Effector CD4-positive, alpha-beta T cell (primary cell): Measurements from ENCODE around the gene DOK1.

Experiments
- DNase-seq: peaks from one replicate; pipeline ENCODE4 v3.0.0-alpha.2; 2020

Gene DOK1

GRCh38 chr2:74525717-74526648 is 28.5 kb upstream of the DOK1 start, which contains the start of gene DQX1:
DQX1 (minus strand) TSS chr2:74526231; CDS start chr2:74525729, 502 bp downstream.
- no peak for DNase-seq

DNA sequence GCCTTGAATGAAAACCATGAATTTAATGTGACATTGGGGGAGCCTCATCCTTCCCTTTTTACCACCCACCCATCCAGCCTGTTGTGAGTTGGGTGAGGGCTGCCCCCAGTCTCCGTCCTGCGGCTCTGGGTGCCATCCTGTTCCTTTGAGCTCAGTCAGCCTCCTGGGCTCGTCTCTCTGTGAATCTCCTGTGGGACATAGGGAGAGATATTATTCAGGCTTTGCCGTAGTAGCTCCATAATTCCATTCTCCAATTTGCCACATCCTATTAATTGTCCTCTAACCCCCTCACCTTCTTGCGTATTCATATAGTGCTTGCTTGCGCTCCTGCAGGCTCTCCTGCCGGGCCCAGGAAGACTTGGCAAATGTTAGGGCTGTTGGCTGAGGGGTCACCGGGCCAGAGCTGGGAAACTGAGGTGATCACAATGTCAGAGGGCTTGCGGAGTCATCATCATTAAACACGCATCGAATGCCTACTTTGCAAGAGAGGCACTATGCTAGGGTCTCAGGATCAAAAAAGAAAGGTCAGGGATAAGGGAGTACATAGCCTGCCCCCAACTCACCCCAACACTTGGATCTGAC is 27.8 kb upstream of the DOK1 start:
- no peak for DNase-seq

- DNase-seq, result no peak
Measured at GRCh38 chr2:74527741-74528140, 26.8 kb upstream of the DOK1 start.

DNA sequence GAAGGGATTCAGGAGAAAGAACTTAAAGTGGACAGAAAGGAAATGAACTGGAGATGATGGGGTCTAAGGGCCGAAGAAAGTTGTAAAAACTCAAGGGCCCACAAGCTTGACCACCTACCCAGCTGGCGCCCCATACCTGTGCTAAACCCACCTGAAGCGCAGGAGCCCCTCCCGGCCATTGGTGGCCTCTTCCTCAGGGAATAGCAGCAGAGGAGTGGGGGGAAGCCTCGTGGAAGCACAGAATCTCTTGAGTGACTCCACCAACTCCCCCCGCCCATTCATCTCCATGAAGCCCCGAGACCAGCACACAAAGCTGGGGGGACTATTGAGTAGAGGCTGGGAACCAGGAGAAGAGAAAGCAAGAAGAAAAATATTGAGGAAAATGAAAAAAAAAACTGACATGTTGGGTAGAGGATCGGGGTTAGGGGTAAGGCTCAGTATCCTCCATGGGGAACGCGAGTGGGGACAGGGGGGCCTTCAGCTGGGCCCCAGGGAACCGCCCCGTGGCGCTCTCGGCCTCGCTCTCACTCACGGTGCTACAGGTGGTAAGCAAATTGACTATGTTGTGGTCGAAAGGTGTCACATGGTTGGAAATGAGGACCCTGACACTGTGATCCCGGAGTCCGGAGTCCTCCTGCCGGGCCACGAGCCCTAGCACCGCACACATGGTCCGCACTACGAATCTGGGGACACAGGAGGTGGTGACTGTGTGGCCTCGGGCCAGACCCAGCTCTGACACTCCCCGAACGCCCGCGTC is 25.7 kb upstream of the DOK1 start:
- no peak for DNase-seq

- peak; percentile 77 for DNase-seq
Measured at GRCh38 chr2:74529357-74530238, 24.9 kb upstream of the DOK1 start, which contains the start of the genes AUP1 and HTRA2. AUP1 (minus strand) TSS chr2:74529706; CDS start chr2:74529629, 77 bp downstream. HTRA2 (plus strand) TSS chr2:74529933; CDS start chr2:74530007, 74 bp downstream.

DNA sequence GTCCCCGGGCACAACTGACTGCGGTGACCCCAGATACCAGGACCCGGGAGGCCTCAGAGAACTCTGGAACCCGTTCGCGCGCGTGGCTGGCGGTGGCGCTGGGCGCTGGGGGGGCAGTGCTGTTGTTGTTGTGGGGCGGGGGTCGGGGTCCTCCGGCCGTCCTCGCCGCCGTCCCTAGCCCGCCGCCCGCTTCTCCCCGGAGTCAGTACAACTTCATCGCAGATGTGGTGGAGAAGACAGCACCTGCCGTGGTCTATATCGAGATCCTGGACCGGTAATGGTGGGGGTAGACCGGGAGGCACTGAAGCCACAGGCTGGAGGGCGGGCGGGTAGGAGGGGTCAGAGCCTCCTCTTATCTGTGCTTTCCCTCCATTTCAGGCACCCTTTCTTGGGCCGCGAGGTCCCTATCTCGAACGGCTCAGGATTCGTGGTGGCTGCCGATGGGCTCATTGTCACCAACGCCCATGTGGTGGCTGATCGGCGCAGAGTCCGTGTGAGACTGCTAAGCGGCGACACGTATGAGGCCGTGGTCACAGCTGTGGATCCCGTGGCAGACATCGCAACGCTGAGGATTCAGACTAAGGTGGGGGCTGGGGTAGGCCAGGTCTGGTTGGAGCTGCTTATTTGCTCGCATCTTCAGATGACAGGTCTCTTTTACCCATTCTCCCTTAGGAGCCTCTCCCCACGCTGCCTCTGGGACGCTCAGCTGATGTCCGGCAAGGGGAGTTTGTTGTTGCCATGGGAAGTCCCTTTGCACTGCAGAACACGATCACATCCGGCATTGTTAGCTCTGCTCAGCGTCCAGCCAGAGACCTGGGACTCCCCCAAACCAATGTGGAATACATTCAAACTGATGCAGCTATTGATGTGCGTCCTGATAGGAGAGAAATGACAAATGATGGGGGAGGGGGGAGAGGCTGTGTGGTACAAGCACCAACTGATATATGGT is 24.0 kb upstream of the DOK1 start:
- peak; percentile 27 for DNase-seq

GRCh38 chr2:74531666-74532065 is 22.9 kb upstream of the DOK1 start:
- no peak for DNase-seq

GRCh38 chr2:74532222-74532621 is 22.3 kb upstream of the DOK1 start:
- DNase-seq, result no peak

DNA sequence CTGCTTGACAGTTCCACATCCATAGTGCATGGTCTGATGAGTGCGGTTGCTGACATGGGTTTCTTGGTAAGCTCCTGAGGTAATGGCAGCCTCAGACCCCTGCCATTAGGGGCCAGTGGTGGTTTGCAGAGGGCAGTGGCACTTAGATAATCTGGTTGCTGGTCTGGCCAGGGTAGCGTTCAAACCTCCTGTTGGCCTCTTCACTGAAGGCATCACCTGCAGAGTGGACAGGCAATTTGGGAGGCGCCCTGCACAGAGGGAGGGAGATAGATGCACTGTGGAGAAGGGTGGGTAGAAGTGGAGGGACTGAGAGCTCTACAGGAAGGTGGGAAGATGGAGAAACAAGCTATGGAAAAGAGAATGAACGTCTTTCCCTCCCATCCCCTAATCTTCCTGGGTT is 21.1 kb upstream of the DOK1 start:
- DNase-seq, result no peak

DNA sequence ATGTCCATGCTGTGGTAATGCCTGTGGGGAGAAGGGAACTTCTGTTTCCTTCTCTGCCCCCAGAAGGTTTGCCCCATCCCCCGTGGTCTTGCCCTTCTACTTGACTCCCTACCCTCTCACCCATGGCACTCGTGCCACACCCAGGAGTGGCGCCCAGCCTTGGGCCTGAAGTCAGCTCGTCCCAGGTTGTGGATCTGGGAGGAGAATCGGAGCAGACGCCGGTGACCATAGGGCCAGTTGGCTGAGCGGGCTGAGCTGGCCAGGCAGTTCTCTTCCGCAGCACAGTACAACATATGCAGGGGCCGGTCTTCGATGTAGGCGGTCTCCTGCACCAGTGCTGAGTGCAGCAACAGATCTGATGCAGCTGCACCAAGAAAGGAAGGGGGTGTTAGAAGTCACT is 20.1 kb upstream of the DOK1 start:
- no peak for DNase-seq

DNA sequence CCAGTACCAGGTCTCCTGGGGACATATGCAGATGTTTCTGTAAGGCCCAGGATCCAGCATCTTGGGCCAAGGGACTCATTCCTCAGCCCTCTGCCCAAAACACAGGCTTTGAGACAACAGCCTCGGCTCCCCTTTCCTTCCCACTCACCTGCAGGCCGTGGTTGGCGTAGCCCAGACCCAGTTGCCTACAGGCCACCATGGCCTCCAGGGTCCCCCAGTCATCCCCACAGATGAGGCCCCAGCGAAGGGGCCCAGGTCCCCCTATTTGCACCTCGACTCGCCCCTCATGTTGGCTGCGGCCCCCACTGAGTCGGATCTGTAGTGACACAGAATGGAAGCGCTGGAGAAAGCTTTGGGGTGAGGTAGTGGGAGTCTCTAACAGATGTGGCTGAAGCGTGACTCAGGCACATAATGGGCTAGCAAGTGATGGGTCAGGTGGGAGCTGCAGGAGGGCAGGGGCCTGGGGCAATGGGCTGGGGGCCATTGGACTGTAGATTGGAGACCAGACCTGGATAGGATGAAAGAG is 19.0 kb upstream of the DOK1 start:
- DNase-seq, result no peak

- DNase-seq, result no peak
Measured at GRCh38 chr2:74536166-74536950, 18.2 kb upstream of the DOK1 start.

- DNase-seq, result no peak
Measured at GRCh38 chr2:74537140-74537539, 17.4 kb upstream of the DOK1 start.

GRCh38 chr2:74538881-74539339 is 15.6 kb upstream of the DOK1 start:
- DNase-seq, result no peak

GRCh38 chr2:74540291-74540690 is 14.2 kb upstream of the DOK1 start:
- DNase-seq, result no peak

- DNase-seq, result no peak
Measured at GRCh38 chr2:74542978-74543377, 11.5 kb upstream of the DOK1 start.

- no peak for DNase-seq
Measured at GRCh38 chr2:74544634-74545033, 9.9 kb upstream of the DOK1 start.

- no peak for DNase-seq
Measured at GRCh38 chr2:74546004-74546403, 8.5 kb upstream of the DOK1 start.

GRCh38 chr2:74548285-74548899 is 6.1 kb upstream of the DOK1 start:
- DNase-seq, result no peak
